Endothelial cell of umbilical vein (primary cell): ENCODE results near the gene SRA1.
"Not testable (repeated sequence)": the region's sequence is repeated elsewhere in the genome, so short reads cannot be mapped to it uniquely, and the experiment has no call there.

Experiments used
- JUN ChIP-seq: IDR thresholded peaks from 2 replicates; pipeline ENCODE4 v1.6.1; 2011; ENCODE audit warnings: borderline replicate concordance, low read depth; ENCODE audit not compliant: insufficient read length, insufficient read depth
- POLR2A ChIP-seq: IDR thresholded peaks from 2 replicates; pipeline ENCODE4 v1.6.1; 2012; ENCODE audit warnings: low read depth, mild to moderate bottlenecking, control low read depth, low read length
- POLR2AphosphoS5 ChIP-seq: IDR thresholded peaks from 2 replicates; pipeline ENCODE4 v1.6.1; 2012; ENCODE audit warnings: low read depth, mild to moderate bottlenecking, control low read depth, low read length, moderate library complexity; ENCODE audit not compliant: insufficient read depth
- TF ChIP-seq, protein P1 (sequence below), 2 donors: IDR thresholded peaks; 1 replicate in 1 of 2; 2 replicates in 1 of 2; pipeline ENCODE4 v1.5.1; 2011; ENCODE audit warnings: low read length in 2 of 2, mild to moderate bottlenecking in 2 of 2, moderate library complexity in 2 of 2, control low read depth in 1 of 2, inconsistent platforms in 1 of 2, low read depth in 1 of 2; ENCODE audit not compliant: insufficient read depth in 1 of 2; ENCODE audit errors: extremely low read depth in 1 of 2

DNA sequence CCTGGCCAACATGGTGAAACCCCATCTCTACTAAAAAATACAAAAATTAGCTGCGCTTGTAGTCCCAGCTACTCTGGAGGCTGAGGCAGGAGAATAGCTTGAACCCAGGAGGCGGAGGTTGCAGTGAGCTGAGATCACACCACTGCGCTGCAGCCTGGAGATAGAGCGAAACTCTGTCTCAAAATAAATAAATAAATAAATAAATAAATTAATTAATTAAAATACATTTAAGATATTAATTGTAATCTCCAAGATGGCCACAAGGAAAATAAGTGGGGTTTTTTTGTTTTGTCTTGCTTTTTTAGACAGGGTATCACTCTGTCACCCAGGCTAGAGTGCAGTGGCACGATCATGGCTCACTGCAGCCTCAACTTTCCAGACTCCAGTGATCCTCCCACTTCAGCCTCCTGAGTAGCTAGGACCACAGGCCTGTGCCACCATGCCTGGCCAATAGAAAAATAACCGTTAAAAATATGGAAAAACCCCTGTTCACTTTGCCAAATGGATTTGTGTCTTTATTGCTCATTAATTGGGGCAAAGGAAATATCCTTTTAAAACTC is 22.0 kb upstream of the SRA1 start:
- TF ChIP-seq, protein P1, sequence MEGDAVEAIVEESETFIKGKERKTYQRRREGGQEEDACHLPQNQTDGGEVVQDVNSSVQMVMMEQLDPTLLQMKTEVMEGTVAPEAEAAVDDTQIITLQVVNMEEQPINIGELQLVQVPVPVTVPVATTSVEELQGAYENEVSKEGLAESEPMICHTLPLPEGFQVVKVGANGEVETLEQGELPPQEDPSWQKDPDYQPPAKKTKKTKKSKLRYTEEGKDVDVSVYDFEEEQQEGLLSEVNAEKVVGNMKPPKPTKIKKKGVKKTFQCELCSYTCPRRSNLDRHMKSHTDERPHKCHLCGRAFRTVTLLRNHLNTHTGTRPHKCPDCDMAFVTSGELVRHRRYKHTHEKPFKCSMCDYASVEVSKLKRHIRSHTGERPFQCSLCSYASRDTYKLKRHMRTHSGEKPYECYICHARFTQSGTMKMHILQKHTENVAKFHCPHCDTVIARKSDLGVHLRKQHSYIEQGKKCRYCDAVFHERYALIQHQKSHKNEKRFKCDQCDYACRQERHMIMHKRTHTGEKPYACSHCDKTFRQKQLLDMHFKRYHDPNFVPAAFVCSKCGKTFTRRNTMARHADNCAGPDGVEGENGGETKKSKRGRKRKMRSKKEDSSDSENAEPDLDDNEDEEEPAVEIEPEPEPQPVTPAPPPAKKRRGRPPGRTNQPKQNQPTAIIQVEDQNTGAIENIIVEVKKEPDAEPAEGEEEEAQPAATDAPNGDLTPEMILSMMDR (IDR thresholded peaks at IDR 0.05; ENCODE audit: extremely low read depth in 1 of 2, insufficient read depth in 1 of 2, low read depth in 1 of 2, low read length in 2 of 2), result not testable (repeated sequence)
- TF ChIP-seq POLR2AphosphoS5, POLR2A, JUN: not testable (repeated sequence)
